Measurements from ENCODE around the gene SPTBN4.
A peak's percentile ranks its signal among the peaks of the same experiment; 100 is the strongest.

The SPTBN4 gene

GRCh38 chr19:40419066-40419612 is 47.7 kb upstream of the SPTBN4 start (continued):
- no peak for TF ChIP-seq ZSCAN30 (tag by site-specific recombination; IDR thresholded peaks at IDR 0.05)
- TF ChIP-seq, protein P1, sequence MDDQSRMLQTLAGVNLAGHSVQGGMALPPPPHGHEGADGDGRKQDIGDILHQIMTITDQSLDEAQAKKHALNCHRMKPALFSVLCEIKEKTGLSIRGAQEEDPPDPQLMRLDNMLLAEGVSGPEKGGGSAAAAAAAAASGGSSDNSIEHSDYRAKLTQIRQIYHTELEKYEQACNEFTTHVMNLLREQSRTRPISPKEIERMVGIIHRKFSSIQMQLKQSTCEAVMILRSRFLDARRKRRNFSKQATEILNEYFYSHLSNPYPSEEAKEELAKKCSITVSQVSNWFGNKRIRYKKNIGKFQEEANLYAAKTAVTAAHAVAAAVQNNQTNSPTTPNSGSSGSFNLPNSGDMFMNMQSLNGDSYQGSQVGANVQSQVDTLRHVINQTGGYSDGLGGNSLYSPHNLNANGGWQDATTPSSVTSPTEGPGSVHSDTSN (CRISPR knock-in tag; IDR thresholded peaks at IDR 0.05) = no peak
- TF ChIP-seq, protein P2, sequence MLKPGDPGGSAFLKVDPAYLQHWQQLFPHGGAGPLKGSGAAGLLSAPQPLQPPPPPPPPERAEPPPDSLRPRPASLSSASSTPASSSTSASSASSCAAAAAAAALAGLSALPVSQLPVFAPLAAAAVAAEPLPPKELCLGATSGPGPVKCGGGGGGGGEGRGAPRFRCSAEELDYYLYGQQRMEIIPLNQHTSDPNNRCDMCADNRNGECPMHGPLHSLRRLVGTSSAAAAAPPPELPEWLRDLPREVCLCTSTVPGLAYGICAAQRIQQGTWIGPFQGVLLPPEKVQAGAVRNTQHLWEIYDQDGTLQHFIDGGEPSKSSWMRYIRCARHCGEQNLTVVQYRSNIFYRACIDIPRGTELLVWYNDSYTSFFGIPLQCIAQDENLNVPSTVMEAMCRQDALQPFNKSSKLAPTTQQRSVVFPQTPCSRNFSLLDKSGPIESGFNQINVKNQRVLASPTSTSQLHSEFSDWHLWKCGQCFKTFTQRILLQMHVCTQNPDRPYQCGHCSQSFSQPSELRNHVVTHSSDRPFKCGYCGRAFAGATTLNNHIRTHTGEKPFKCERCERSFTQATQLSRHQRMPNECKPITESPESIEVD (tag by site-specific recombination; IDR thresholded peaks at IDR 0.05) = no peak
- TF ChIP-seq ZNF600 (tag by site-specific recombination; IDR thresholded peaks at IDR 0.05) = no peak
- no peak for TF ChIP-seq ZNF560 (tag by site-specific recombination; IDR thresholded peaks at IDR 0.05; ENCODE audit: borderline replicate concordance)
- no peak for TF ChIP-seq SETDB1 (IDR thresholded peaks at IDR 0.05; ENCODE audit: insufficient read length, low read length)
- no peak for TF ChIP-seq ZNF302 (tag by site-specific recombination; IDR thresholded peaks at IDR 0.05; ENCODE audit: low read depth)
- TF ChIP-seq ZNF24 (tag by site-specific recombination; IDR thresholded peaks at IDR 0.05) = no peak
- TF ChIP-seq ZNF530 (tag by site-specific recombination; IDR thresholded peaks at IDR 0.05; ENCODE audit: low read depth) = no peak
- TF ChIP-seq, protein P3, sequence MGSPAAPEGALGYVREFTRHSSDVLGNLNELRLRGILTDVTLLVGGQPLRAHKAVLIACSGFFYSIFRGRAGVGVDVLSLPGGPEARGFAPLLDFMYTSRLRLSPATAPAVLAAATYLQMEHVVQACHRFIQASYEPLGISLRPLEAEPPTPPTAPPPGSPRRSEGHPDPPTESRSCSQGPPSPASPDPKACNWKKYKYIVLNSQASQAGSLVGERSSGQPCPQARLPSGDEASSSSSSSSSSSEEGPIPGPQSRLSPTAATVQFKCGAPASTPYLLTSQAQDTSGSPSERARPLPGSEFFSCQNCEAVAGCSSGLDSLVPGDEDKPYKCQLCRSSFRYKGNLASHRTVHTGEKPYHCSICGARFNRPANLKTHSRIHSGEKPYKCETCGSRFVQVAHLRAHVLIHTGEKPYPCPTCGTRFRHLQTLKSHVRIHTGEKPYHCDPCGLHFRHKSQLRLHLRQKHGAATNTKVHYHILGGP (tag by site-specific recombination; IDR thresholded peaks at IDR 0.05) = no peak
- no peak for TF ChIP-seq ZNF416 (tag by site-specific recombination; IDR thresholded peaks at IDR 0.05)
- TF ChIP-seq, protein P4, sequence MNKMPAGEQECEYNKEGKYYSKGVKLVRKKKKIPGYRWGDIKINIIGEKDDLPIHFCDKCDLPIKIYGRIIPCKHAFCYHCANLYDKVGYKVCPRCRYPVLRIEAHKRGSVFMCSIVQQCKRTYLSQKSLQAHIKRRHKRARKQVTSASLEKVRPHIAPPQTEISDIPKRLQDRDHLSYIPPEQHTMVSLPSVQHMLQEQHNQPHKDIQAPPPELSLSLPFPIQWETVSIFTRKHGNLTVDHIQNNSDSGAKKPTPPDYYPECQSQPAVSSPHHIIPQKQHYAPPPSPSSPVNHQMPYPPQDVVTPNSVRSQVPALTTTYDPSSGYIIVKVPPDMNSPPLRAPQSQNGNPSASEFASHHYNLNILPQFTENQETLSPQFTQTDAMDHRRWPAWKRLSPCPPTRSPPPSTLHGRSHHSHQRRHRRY (tag by site-specific recombination; IDR thresholded peaks at IDR 0.05) = no peak
- no peak for TF ChIP-seq TCF7L2 (IDR thresholded peaks at IDR 0.05; ENCODE audit: borderline replicate concordance, low read depth, low read length)
- TF ChIP-seq, protein P5, sequence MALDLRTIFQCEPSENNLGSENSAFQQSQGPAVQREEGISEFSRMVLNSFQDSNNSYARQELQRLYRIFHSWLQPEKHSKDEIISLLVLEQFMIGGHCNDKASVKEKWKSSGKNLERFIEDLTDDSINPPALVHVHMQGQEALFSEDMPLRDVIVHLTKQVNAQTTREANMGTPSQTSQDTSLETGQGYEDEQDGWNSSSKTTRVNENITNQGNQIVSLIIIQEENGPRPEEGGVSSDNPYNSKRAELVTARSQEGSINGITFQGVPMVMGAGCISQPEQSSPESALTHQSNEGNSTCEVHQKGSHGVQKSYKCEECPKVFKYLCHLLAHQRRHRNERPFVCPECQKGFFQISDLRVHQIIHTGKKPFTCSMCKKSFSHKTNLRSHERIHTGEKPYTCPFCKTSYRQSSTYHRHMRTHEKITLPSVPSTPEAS (tag by site-specific recombination; IDR thresholded peaks at IDR 0.05) = peak; percentile 86
- no peak for TF ChIP-seq ZNF658 (tag by site-specific recombination; IDR thresholded peaks at IDR 0.05)
- TF ChIP-seq ZNF449 (tag by site-specific recombination; IDR thresholded peaks at IDR 0.05) = no peak
- no peak for TF ChIP-seq AEBP2 (tag by site-specific recombination; IDR thresholded peaks at IDR 0.05; ENCODE audit: borderline replicate concordance)
- no peak for TF ChIP-seq ZNF624 (tag by site-specific recombination; IDR thresholded peaks at IDR 0.05)
- TF ChIP-seq CTCF (tag by site-specific recombination; IDR thresholded peaks at IDR 0.05) = peak; percentile 61
- TF ChIP-seq ZNF354C (tag by site-specific recombination; IDR thresholded peaks at IDR 0.05; ENCODE audit: borderline replicate concordance, low read depth) = no peak
- TF ChIP-seq, protein P6, sequence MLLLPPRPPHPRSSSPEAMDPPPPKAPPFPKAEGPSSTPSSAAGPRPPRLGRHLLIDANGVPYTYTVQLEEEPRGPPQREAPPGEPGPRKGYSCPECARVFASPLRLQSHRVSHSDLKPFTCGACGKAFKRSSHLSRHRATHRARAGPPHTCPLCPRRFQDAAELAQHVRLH (tag by site-specific recombination; IDR thresholded peaks at IDR 0.05) = no peak
- TF ChIP-seq ZNF48 (tag by site-specific recombination; IDR thresholded peaks at IDR 0.05) = no peak
- TF ChIP-seq ZNF843 (tag by site-specific recombination; IDR thresholded peaks at IDR 0.05) = no peak
- TF ChIP-seq GLIS2 (tag by site-specific recombination; IDR thresholded peaks at IDR 0.05) = peak; percentile 42; the same call in 1 of the 2 replicates
- no peak for TF ChIP-seq ZNF223 (tag by site-specific recombination; IDR thresholded peaks at IDR 0.05)
- no peak for TF ChIP-seq REPIN1 (tag by site-specific recombination; IDR thresholded peaks at IDR 0.05; ENCODE audit: low read depth)
- no peak for TF ChIP-seq ZNF707 (tag by site-specific recombination; IDR thresholded peaks at IDR 0.05)
- no peak for TF ChIP-seq ZNF37A (tag by site-specific recombination; IDR thresholded peaks at IDR 0.05)

Measured in HEK293 (cell line).